ELR (cell line): ENCODE data around the gene CALCOCO2.

Source experiments
- DNase-seq: peaks from one replicate; pipeline ENCODE4 v3.0.0-alpha.2; 2015; ENCODE audit warnings: low read depth

CALCOCO2 gene

GRCh38 chr17:48873696-48874443 is 43.0 kb downstream of the CALCOCO2 start:
- DNase-seq = no peak

DNA sequence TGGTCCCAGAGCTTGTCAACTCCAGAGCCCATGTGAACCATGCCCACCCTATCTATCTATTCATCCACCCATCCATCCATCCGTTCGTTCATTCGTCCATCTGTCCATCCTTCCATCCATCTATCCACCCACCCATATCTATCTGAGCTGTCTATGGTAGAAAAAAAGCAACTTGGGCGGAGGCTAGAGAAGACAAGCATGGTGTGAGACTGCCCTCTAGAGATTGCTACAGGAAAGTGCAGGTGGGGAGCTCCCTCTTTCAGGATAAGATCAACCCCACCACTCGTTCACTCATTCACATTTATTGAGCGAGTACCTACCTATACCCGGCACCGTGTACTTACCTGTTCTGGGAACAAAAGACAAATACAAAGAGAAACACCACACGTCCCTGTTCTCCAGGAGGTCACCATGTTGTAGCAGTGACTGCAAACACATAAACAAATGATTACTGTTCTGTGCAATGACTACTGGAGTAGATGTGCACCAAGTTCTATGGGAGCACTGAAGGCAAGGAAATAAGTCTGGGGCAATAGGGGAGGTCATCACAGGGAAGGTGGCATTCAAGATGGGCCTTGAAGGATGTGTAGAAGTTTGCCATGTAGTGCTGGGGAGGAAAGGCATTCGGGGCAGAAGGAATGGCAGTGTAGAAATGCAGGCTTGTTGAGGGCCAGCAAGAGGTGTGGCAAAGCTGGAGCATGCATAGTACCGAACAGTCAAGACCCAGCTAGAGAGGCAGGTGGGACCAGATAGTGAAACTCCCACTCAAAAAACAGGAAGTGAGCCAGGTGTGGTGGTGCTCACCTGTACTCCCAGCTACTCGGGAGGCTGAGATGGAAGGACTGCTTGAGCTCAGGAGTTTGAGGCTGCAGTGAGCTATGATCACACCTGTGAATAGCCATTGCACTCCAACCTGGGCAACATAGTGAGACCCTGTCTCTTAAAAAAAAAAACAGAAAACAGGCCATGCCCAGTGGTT is 48.4 kb downstream of the CALCOCO2 start:
- DNase-seq = peak; percentile 84

GRCh38 chr17:48882272-48882671 is 51.4 kb downstream of the CALCOCO2 start:
- no peak for DNase-seq

DNA sequence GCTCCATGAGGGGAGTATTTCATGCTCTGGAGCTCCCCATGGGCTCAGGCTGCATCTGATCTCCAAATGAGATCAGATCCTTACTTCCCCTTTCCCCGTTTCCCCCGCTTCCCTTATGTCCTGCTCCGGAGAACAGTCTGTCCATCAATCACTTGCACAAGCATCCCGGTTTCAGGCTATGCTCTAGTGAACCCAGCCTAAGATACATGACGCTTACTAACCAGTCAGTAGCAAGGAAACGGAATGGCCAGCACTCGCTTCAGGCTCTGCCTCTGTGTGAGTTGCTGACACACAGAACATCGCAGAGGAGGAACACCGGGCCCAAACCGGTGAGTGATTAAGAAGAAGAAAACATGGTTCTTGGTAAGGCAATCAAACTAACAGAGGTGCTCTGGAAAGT is 52.3 kb downstream of the CALCOCO2 start:
- DNase-seq = no peak

DNA sequence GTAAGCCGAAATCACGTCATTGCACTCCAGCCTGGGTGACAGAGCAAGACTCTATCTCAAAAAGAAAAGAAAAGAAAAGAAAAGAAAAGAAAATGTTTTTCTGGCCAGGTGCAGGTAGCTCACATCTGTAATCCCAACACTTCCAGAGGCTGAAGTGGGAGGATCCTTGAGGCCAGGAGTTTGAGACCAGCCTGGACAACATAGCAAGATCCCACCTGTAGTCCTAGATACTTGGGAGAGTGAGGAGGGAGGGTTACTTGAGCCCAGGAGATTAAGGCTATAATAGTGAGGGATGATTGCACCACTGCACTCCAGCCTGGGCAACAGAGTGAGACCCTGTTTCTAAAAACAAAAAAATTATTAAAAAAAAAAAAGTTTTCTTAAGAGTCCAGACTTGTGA is 59.3 kb downstream of the CALCOCO2 start:
- DNase-seq = no peak

DNA sequence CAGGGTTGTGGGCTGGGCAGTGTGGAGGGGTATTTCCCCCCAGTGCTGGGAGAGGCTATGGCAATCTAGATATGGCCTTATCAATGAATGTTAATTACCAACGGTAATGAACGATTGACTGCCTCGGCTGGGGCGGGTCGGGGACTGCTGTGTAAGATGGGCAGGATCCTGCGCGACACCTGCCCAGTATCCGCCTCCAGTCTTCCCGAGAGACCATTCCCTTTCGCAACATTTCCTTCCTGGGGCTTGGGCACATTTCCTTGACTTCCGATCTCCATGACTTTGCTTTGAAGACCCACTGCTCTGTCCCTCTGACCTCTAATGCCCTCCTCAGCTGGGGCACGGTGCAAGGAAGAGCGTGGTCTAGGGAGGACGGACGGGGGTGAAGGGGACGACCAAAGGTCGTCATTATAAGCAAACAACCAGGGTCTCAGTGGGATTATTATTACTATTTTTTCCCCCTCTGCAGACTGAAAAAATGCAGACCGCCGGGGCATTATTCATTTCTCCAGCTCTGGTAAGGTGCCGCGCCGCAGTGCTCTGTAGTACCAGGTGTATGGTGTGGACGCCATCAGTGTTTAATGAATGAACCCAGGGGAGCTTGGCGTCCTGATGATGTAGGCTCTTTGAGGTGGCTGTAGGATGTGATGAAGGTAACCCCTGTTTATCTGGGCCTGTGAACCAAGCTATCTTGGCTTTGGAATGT is 62.3 kb downstream of the CALCOCO2 start:
- DNase-seq = peak; percentile 48

DNA sequence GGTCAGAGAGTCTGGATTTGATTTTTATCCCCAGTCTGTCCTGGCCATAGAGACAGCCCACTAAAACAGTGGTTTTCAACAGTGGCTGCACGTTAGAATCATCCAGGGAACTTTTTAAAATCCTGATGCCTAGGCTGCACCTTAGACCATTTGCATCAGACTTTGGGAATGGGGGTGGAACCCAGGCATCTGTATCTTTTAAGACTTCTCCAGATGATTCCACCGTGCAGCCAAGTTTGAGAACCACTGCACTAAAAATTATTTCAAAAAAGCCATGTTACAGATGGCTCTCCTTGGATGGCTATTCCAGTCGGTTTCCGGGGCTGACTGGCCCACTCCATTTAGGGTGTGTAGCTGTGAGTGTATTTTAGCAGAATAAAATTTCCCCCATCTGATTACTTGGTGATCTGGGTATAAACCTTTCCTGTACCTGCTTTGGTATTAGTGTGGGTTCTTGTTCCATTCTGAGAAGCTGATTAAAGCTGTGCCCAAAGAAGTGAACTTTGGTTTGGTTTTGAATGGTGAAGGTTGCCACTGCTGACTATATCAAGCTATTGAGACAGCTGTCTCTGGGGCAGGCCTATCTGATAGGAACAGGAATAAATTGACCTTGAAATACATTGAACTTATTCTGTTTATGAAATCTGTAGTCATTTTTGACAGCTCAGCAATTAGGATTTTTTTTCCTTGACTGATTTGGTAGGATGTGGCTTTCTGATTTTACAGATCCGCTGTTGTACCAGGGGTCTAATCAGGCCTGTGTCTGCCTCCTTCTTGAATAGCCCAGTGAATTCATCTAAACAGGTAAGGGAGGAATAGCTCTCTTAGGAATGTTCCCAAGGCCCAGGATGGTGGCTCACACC is 63.0 kb downstream of the CALCOCO2 start:
- no peak for DNase-seq

- no peak for DNase-seq
Observed at GRCh38 chr17:48894886-48895285, 64.1 kb downstream of the CALCOCO2 start.

GRCh38 chr17:48901241-48901640 is 70.4 kb downstream of the CALCOCO2 start:
- DNase-seq = no peak

- DNase-seq = no peak
Observed at GRCh38 chr17:48903401-48903800, 72.6 kb downstream of the CALCOCO2 start.

DNA sequence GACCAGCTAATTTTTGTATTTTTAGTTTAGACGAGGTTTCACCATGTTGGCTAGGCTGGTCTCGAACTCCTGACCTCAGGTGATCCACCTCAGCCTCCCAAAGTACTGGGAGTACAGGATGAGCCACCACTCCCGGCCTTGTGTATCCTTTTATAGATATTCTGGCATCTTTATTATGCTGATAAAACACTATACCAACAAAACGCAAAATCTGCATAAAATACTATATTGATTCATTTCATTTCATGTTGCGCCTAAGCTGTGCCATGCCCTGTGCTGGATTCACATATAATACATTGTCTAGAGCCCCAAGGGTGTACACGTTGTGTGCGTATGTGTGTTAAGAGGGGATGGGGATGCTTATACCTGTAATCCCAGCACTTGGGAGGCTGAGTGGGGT is 73.6 kb downstream of the CALCOCO2 start:
- DNase-seq = no peak

DNA sequence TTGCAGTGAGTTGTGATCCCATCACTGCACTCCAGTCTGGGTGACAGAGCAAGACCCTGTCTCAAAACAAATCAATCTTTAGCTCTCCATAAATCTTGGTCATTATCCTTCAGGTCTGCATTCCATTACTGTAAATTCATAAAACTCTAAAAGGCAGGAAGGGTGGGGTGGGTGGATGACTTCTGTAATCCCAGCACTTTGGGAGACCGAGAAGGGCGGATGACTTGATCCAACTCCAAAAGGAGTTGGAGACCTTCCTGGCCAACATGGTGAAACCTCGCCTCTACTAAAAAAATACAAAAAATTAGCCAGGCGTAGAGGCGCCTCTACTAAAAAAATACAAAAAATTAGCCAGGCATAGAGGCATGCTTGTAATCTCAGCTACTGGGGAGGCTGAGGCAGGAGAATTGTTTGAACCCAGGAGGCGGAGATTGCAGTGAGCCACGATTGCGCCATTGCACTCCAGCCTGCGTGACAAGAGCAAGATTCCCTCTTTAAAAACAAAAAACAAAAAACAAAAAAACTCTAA is 75.2 kb downstream of the CALCOCO2 start:
- DNase-seq = no peak

GRCh38 chr17:48907713-48908046 is 76.8 kb downstream of the CALCOCO2 start:
- peak; percentile 68 for DNase-seq

GRCh38 chr17:48908047-48908843 is 77.4 kb downstream of the CALCOCO2 start, which contains the start of gene UBE2Z:
UBE2Z (plus strand) TSS chr17:48908407; CDS start chr17:48908504, 97 bp downstream.
- peak; percentile 97 for DNase-seq

DNA sequence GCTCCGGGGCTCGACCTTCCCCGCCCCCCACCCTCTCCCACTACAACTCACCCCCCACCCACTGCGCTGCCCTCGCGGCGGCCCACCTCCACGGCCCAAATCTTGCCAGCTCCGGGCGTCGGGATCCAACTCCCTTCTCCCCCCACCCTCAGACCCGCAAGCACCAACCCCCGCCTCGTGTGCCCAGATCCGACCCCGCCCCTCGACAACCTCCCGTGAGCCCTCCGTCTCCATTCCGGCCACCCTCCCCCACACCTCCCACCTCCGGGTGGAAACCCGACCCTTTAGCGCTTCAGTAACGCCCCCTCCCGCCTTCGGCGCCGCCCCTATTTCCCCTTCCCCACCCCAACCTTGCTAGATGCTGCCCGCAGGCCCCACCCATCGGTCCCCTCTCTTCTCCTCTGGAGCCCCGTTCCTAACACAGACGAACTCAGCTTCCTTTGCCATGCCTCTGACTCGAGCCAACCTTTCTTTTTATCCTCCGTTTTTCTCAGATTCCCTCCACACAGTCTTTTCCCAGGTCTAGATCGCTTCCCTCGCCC is 78.1 kb downstream of the CALCOCO2 start:
- peak; percentile 94 for DNase-seq

- DNase-seq = peak; percentile 36
Observed at GRCh38 chr17:48909783-48910182, 78.9 kb downstream of the CALCOCO2 start.

GRCh38 chr17:48910370-48910769 is 79.5 kb downstream of the CALCOCO2 start:
- no peak for DNase-seq

GRCh38 chr17:48912476-48912875 is 81.6 kb downstream of the CALCOCO2 start:
- no peak for DNase-seq
